HG03135 (cell line): ENCODE measurements around the gene TDP2.

ENCODE experiments used
- ATAC-seq: cut with Tn5 transposase; IDR thresholded peaks from one replicate; pipeline ENCODE4 v1.9.1; 2021; ENCODE audit warnings: mild to moderate bottlenecking, moderate library complexity; ENCODE audit not compliant: unreplicated experiment

Gene TDP2, protein sequence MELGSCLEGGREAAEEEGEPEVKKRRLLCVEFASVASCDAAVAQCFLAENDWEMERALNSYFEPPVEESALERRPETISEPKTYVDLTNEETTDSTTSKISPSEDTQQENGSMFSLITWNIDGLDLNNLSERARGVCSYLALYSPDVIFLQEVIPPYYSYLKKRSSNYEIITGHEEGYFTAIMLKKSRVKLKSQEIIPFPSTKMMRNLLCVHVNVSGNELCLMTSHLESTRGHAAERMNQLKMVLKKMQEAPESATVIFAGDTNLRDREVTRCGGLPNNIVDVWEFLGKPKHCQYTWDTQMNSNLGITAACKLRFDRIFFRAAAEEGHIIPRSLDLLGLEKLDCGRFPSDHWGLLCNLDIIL

DNA sequence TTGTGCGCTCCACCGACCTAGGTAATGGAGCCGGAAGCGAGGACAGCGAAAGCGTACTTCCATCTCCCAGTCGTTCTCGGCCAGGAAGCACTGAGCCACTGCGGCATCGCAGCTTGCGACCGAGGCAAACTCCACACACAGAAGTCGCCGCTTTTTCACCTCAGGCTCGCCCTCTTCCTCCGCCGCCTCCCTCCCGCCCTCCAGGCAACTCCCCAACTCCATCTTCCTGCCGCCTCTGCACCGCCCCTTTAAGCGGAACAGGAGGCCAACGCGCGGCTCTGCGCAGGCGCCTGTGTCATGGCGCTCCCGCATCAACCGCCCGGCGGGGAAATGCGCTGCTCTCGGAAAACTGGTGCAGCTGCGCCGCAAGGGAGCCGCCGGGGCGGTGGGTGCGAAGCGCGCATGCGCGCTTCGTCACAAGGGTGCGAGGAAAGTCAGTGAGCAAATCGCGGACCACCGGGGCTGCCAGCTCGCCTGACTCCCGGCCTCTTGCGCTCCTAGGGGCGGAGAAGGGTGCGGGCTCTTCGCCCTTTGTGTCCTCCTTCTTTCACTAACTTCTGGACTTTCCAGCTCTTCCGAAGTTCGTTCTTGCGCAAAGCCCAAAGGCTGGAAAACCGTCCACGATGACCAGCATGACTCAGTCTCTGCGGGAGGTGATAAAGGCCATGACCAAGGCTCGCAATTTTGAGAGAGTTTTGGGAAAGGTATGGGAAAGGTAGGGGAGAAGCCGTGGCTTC is at the start of gene TDP2, which contains the start of gene ACOT13:
Gene TDP2 (minus strand): TSS at position 259 of the 737 bp plus-strand sequence. CDS start 37 bp downstream, at position 222.
Gene ACOT13 (plus strand): TSS at position 437 of the 737 bp plus-strand sequence. CDS start 187 bp downstream, at position 624.
- peak; percentile 91 for ATAC-seq

DNA sequence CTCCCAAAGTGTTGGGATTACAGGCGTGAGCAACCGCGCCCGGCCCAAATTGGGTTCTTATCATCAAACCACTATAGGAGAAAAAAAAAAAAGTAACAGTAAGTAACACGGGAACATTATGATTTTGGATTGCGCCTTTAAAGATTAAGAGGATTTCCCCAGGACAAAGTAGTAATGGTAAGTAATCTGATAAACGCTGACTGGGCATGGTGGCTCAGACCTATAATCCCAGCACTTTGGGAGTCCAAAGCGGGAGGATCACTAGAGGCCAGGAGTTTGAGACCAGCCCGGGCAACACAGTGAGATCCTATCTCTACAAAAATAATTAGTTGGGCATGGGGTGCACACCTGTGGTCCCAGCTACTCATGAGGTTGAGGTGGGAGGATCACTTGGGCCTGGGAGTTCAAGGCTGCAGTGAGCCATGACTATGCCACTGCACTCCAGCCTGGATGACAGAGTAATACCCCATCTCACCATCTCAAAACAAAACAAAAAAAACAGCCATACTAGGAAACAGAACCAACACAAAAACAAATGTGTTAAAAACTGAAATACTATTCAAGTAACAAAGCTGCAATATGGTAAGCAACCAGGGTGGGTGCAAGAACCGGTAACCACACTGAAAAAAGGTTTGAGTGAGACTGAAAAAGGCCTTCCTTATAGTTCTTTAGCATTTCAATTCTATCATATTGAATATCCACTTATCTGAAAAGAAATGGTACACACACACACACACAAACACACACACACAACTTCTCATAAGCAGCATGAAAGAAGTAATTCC is 44.0 kb upstream of the TDP2 start:
- no peak for ATAC-seq

DNA sequence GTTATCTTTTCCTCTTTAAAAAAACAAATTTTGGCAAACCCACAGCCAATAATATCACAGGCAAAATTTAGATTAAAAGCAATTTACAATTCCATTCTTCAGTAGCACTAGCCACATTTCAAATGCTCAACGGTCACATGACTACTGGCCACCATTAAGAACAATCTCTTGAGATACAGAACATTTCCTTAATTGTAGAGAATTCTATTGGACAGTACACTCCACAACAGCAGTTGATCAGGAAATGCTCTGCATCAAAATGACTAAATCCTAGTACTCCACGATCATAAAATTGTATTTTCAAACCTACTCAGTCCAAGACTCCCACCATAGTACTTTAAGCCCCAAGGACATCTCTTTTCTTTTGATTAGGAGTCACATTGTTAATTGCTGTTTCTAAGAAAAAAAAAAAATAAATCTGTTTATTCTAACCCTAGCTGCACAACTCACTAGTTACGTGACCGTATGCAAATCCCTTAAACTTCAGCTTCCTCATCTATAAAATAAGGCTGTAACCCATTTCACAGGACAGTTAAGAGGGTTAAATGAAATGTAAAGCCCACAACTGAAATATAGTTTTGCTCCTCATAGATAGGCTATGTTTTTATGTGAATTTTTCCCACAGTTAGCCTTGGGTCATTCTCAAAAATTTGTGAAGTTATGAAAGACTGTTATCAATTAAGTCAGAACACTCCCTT is 42.5 kb upstream of the TDP2 start:
- no peak for ATAC-seq

DNA sequence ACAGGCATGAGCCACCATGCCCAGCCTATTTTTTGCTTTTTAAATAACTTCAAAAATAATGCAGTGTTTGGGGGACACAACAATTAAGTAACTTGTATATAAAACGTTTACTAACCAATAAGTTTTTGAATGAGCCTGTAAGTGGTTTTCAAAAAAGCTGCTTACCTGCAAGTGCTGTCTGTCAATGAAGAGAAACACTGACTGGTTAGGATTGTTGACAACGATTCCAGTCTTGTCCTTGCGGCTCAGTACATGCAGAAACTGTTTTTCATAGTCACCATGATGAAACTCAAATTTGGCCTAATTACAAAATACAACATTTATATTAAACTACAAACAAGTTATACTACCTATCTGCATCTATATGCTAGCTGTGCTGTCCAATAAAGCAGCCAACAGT is 41.9 kb upstream of the TDP2 start:
- no peak for ATAC-seq

DNA sequence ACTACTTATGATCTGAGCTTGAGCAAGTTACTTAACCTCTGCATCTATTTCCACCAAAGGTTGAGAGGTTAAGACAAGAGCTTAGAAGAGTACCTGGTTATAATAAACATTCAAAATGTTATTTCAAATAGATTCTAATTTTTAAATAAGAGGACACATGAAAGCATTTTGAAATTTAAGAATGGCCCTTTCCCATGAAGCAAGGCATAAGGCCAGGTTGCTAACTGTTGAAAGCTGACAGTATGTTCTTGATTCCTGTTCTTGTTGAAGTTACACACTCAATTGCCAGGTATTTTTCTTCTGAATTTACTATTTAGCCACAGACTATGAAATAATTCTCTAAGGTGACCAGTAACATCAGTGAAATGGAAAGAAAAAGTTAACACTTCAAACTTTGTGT is 37.8 kb upstream of the TDP2 start:
- ATAC-seq: no peak

DNA sequence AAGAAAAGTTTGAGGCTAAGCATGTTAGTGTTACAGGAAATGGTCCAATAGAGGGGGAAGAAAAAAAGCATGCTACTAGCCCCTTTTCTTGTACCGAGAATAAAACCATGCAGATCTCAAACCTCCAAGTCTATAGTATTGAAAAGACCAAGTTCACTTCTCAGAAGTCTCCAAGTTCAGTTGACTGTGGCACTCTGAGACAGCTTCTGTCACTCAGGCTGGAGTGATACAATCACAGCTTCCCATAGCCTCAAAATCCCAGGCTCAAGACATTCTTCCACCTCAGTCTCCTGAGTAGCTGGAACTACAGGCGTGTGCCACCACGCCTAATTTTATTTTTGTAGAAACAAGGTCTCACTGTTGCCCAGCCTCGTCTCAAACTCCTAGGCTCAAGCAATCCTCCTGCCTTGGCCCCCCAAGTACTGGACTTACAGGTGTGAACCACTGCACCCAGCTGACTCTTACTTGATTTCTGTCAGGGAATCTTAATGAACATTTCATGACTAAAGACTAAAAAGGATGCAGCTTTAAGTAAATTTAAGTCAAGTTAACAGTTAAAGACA is 36.1 kb upstream of the TDP2 start:
- ATAC-seq: no peak

DNA sequence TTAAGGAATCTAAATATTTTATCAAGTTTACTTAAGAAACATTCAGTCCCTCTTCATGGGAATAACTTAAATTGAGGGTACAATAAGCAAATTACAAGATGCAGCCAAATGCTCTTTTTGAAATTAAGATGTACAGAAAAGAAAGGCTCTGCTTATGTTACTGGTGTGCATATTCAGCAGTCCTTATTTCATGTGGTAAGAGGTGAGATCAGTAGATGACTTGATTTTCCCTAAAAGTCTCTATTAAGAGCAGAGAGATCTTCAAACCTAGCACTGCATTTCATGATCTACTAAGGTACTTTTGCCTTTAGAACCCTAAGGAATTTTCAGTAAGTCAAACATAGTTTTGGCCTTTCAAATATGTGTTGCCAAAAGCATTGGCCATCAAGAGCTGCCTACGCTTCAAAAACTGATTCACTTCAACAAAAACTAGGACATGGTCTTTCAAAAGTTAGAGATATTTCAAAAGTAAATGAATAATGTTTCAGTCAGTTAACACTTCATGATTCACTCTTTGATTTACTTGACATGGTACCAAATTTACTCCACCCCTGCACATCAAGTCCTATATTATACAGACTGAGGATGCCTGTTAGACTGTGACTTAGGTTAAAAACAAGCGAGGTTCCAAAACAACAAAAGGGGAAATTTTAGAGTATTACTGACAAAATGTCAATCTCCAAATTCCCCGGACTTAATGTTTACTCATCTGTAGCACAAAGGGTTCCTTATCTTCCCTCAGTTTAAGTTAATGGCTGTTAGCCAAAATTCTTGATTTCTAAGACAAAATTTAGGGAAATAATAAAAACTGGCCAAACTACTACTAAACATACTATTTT is 33.0 kb upstream of the TDP2 start:
- no peak for ATAC-seq

DNA sequence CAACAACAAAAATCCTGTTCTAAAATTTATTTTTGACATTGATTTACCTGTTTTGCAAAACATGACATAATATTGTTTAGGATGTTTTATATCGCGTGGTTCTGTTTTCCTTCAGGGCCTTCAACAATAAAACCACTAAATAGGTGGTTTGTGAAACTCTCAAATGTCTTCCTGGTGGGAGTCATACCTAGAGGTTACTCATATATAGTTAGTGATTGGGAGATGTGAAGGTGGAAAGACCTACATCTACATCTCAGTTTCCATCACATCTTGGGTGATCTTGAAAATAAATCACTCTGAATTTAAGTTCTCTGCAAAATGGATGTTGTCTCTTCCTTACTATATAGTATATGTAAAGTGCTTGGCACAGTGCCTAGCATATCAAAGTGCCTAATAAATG is 29.4 kb upstream of the TDP2 start:
- ATAC-seq: no peak

DNA sequence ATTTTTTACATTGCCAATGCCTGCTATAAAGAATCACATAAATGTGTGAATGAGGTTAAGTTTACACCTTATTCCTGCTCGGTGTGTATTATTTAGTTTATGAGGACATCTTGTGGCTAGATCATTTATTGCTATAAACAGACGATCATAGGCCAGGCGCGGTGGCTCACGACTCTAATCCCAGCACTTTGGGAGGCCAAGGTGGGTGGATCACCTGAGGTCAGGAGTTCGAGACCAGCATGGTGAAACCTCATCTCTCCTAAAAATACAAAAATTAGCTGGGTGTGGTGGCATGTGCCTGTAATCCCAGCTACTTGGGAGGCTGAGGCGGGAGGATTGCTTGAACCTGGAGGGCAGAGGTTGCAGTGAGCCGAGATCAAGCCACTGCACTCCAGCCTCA is 28.9 kb upstream of the TDP2 start:
- ATAC-seq: peak; percentile 63

DNA sequence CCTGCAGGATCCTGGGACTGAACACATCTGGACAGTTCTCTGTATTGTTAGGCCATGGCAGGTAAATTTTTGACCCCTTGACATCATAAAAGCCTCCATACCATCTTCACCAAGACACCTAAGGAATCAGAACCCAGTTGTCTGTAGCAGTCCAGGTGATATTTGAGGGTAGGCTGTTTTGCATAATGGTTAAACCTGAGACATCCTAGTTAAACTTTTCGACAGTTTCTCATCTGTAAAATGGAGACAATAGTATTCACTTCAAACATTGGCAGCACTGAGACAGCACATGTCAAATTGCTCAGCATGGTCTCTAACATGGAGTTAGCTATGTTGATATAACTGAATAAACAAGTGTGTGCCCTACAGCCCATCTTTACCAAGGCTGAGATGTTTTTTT is 27.5 kb upstream of the TDP2 start:
- ATAC-seq: peak; percentile 54

DNA sequence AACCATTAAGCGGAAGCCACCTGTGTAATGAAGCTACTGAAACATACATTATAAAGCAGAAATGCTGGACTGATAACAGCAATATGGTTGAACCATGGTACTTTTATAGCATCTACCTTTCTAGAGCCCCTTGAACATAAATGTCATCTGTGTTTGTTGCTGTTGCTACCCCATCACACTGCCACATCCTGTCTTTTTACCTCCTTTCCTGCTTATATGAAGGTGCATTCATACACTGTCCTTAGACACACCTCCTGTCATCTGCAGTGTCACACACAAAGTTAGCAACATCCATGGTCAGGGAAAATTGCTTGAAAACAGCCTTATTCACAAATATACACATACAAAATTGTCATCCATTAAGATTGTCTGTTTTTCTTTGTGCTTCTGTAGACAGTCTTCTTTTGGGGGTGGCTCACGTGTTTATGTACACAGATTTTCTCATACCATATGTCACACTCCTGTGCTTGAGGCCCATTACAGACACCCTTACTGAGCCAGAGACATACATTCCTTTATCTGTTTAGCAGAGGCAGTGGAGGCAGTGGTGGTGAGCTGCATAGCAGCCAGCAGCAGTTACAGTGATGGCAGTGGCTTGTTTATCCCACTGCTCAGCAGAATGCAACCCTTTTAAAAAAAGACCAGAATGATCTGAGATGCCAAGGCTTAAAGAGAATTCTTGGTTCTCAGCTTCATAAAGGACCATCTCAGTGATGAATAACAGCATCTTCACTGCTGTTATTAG is 26.3 kb upstream of the TDP2 start:
- no peak for ATAC-seq

DNA sequence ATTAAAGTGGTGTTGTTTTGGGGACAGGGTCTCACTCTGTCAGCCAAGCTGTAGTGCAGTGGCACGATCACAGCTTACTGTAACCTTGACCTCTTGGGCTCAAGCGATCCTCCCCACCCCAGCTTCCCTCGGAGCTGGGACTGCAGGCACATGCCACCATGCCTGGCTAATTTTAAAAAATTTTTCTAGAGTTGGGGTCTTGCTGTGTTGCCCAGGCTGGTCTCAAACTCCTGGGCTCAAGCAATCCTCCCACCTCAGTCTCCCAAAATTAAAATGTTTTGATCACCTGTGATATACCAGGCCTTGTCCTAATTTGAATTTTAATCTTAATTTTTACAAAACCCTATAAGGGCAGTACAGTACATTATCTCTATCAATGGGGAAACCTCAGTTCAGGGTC is 25.7 kb upstream of the TDP2 start:
- ATAC-seq: no peak

DNA sequence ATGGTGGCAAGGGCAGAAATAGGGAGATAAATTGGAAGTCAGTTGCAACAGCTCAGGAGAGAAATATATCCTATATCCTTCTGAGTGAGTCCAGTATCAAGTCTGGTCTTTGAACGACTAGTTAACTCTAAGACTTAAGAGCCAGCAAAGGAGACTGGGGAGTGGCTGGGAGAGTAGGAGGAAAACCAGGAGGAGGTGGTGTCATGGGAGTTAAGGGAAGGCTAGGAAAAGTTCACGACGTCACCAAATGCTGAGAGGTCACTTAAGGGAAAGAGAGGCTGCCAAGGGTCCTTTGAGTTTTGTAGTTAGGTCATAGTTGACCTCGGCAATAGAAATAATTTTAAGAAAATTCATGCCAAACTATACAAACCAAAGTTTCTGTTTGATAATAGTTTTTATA is 25.3 kb upstream of the TDP2 start:
- no peak for ATAC-seq

DNA sequence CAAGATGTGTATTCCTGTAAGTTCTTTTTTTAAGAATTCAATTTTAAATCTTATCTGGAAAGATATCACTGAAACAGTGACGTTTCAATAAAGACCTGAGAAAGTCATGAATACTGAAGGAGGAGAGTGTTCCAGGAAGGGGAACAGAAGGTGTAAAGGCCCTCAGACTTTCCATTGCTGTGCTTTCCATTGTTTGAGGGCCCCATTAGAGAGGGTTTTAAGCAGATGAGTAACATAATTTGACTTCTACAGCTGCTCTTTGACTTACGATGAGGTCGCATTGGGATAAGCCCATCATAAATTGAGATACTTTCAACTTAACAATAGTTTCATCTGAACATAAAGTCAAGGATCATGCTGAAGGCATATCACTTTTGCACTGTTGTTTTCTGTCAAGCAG is 24.9 kb upstream of the TDP2 start:
- ATAC-seq: no peak

DNA sequence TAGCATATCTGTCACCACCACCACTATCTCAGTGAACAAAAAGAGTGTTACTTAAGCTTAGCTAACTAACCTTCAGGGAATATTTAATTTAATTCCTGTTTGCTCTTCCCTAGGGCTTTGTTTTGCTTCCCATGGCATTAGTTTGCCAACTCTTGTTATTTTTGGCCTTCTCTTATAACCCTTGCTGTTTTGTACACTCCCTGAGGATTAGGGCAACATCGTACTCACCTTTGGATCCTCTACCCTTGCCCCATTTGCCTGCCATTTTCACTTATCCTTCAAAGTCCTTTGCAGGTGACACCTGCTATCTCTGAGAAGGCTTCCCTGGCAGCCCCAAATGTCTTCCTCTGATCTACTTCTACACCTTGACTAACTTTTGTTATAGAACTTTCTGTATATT is 23.9 kb upstream of the TDP2 start:
- no peak for ATAC-seq

DNA sequence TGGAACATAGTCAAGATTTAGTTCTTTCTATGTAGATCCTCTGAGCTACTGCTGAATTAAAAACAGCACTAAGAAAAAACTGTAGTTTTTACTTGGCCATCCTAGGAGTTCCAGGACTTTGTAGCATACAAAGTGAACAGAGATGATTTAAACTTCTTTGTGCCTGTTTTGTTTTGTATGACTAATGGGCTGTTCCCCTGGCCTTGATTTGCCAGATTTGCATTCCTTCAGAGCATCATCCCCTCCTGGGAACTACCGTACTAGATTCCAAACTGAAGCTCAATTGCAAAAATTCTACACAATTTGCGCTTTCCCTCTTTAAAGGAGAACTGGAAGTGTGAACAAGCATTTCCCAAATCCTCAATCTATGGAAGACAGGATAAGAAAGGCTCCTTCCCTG is 23.3 kb upstream of the TDP2 start:
- ATAC-seq: no peak

DNA sequence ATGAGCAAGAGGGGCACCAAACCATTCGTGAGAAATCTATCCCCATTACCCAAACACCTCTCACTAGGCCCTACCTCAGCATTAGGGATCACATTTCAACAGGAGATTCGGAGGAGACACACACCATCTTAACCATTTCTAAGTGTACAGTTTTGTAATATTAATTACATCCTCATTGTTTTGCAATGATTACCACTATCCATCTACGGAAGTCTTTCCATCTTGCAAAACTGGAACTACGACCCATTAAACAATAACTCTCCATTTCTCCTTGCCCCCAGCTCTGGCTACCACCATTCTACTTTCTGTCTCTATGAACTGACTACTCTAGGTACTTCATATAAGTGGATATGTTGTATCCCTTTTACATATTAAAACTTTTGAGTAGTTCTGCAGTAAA is 20.2 kb upstream of the TDP2 start:
- no peak for ATAC-seq

DNA sequence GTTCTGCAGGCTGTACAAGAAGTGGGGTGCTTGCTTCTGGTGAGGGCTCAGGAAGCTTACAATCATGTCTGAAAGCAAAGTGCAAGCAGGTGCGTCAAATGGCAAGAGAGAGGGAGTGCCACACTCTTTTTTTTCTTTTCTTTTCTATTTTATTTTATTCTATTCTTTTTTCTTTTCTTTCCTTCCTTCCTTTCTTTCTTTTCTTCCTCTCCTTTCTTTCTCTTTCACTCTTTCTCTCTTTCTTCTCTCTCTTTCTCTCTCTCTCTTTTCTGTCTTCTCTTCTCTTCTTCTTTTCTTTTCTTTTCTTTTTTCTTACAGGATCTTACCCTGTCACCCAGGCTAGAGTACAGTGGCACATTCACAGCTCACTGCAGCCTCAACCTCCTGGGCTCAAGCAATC is 19.7 kb upstream of the TDP2 start:
- no peak for ATAC-seq
